ENCODE measurements around the gene TECRL.

DNA sequence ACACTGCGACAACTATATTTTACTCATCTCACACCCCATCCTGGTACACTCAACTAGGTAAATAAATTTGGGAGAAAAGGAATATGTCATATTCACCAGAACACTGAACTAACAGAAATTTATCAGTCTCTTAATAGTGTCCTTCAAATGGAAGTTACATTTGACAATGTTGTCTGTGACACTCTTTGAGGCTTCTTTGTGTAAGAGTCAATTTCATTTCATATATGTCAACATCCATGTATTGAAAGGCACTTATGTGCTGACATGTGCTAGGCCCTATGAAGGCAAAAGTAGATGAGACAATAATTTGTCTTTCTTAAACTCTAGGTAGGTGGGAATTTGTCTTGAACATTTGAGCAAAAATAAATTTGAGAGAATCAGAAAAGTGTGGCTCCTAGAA lies 82.0 kb downstream of the TECRL start:
- TF ChIP-seq POLR2AphosphoS5 (IDR thresholded peaks at IDR 0.05; ENCODE audit: borderline replicate concordance, low read depth, low read length): no peak
- no peak for TF ChIP-seq EZH2 (IDR thresholded peaks at IDR 0.05)
- no peak for TF ChIP-seq FOXP2 (optimal IDR thresholded peaks at IDR 0.05; ENCODE audit: control extremely low read depth, extremely low read length, insufficient read depth)

All from SK-N-MC (cell line).